Measurements from ENCODE around the gene CITED1. TPM values are rescaled to one million over a fixed set of nuclear protein-coding genes. Genes with fewer than 3 reads are reported as not detected.

CITED1 gene
- total RNA-seq, 1 experiment from 2014 or later = 2.8 TPM

GRCh38 chrX:72307646-72308051 lies 1.9 kb upstream of the CITED1 start (continued):
- TF ChIP-seq ATF3 (IDR thresholded peaks at IDR 0.05) = no peak

- Histone ChIP-seq H2AFZ (ENCODE audit: low read depth, low read length, poor library complexity, severe bottlenecking) (no peak overlapping the region), H3K79me2 (ENCODE audit: insufficient read depth, low read length) (no peaks in the 10 kb centered on the region), H3K9ac (ENCODE audit: low read length) (peak overlapping the region; percentile 50), H4K20me1 (ENCODE audit: insufficient read depth) (no peaks in the 10 kb centered on the region), H3K9me3 (ENCODE audit: control insufficient read depth in 1 of 2, insufficient read depth in 1 of 2, low read depth in 1 of 2, low read length in 2 of 2) (no peaks in the 10 kb centered on the region), H3K4me1 (ENCODE audit: control insufficient read depth in 1 of 2, insufficient read depth in 2 of 2, low read length in 2 of 2) (peaks cover 2 to 22% of the 10 kb centered on the region in 2 experiments; a peak in 3 of 4 replicates), H3K9me2 (ENCODE audit: insufficient read depth) (no peaks in the 10 kb centered on the region), H3K36me3 (ENCODE audit: control insufficient read depth in 1 of 2, insufficient read depth in 2 of 2, low read length in 2 of 2) (no peaks in the 10 kb centered on the region), H3K27ac (ENCODE audit: low read depth, low read length) (no peak overlapping the region), H3K27me3 (ENCODE audit: insufficient read depth, low read length) (no peaks in the 10 kb centered on the region; the same call in 1 of the 2 replicates), H3K4me2 (ENCODE audit: low read length) (peak overlapping the region; percentile 84), H3K4me3 (replicated peaks in 1 of 2; ENCODE audit: low read depth in 1 of 2, low read length in 2 of 2) (peak overlapping the region; percentile 51 to 60)
- ATAC-seq (peak; percentile 66), DNase-seq (ENCODE audit: low read depth, low spot score) (peak; percentile 22)
- ChIA-PET POLR2A (interaction anchor here (1.4 kb wide), 1 partner anchor 30 kb away, joined by 3 read pairs; the partner anchor contains the start of gene RPS4X), RAD21 (ENCODE audit: low non-redundant PET in 1 of 2, low total read pairs in 2 of 2, uncharacterized antibody in 2 of 2, unreplicated experiment in 2 of 2) (interaction anchor here in 1 of 2 experiments (0.5 kb wide), 1 partner anchor 62 kb away, joined by 3 read pairs; no protein-coding TSS in a partner anchor), CTCF (interaction anchor here (2.0 kb wide), 1 partner anchor 9 kb away, joined by 5 read pairs; no protein-coding TSS in a partner anchor)
- no TSS peak for BruUV-seq (replicated peaks)
- intact Hi-C loops (cut with micrococcal nuclease) = loop anchor here (10.0 kb wide), 1 partner anchor 238 kb away; no protein-coding TSS in a partner anchor
- TF ChIP-seq REST (IDR thresholded peaks at IDR 0.05; ENCODE audit: low read depth) (no peak), TCF7L2 (IDR thresholded peaks at IDR 0.05; ENCODE audit: borderline replicate concordance, extremely low read depth, insufficient read depth, insufficient read length) (peak; percentile 14), SP1 (IDR thresholded peaks at IDR 0.05; ENCODE audit: low read depth) (peak; percentile 88), ZNF274 (IDR thresholded peaks at IDR 0.05; ENCODE audit: low read depth, low read length) (no peak), CEBPB (IDR thresholded peaks at IDR 0.05; ENCODE audit: low read depth) (no peak), ELF1 (IDR thresholded peaks at IDR 0.05; ENCODE audit: borderline replicate concordance, low read depth) (no peak), SRF (IDR thresholded peaks at IDR 0.05; ENCODE audit: low read depth) (no peak), RAD21 (IDR thresholded peaks at IDR 0.05; ENCODE audit: low read depth) (0 out of 2 replicates have a peak, but pooled peaks have one; percentile 2), POLR2AphosphoS5 (IDR thresholded peaks at IDR 0.05; ENCODE audit: low read depth, low read length) (0 out of 2 replicates have a peak, but pooled peaks have one; percentile 14), JUND (IDR thresholded peaks at IDR 0.05) (peak; percentile 27), YY1 (IDR thresholded peaks at IDR 0.05; ENCODE audit: extremely low read depth, insufficient replicate concordance, low read depth, low read length) (no peak), CTCF (IDR thresholded peaks at IDR 0.05 in 2 of 3, conservative IDR thresholded peaks at IDR 0.05 in 1 of 3; ENCODE audit: borderline replicate concordance in 1 of 3, insufficient read depth in 1 of 3, low read depth in 2 of 3, low read length in 2 of 3) (no peak), POLR2A (IDR thresholded peaks at IDR 0.05; ENCODE audit: borderline replicate concordance, extremely low read depth, insufficient read depth, insufficient read length) (no peak), MAX (IDR thresholded peaks at IDR 0.05) (peak; percentile 37; the same call in 1 of the 2 replicates), EZH2phosphoT487 (IDR thresholded peaks at IDR 0.05; ENCODE audit: borderline replicate concordance) (no peak), ZFX (IDR thresholded peaks at IDR 0.05) (no peak), EZH2 (IDR thresholded peaks at IDR 0.05) (no peak), CBX3 (IDR thresholded peaks at IDR 0.05; ENCODE audit: low read depth) (peak; percentile 52; the same call in 1 of the 2 replicates)
Measured at GRCh38 chrX:72306851-72307645, 1.3 kb upstream of the CITED1 start.
